ENCODE data around the gene ACSBG1. TPM values are rescaled to one million over a fixed set of nuclear protein-coding genes. Genes with fewer than 3 reads are reported as not detected.
A peak's percentile ranks its signal among the peaks of the same experiment; 100 is the strongest.

The ACSBG1 gene
- total and polyA plus RNA-seq, 2 of the 8 experiments (the other 6 are each of a cell fraction or from before 2014, with no cell fraction given): 5.4 to 7.1 TPM

- Histone ChIP-seq H3K14ac (ENCODE audit: insufficient read length) (no peak overlapping the region), H2AK5ac (ENCODE audit: low read depth, low read length) (no peak overlapping the region), H2BK12ac (ENCODE audit: low read depth, low read length) (peak overlapping the region; percentile 30; the same call in 1 of the 2 replicates), H3K4me1 (replicated peaks in 1 of 4; ENCODE audit: control insufficient read depth in 3 of 4, insufficient read depth in 4 of 4, low read length in 3 of 4) (peaks cover 0 to 8% (median 5%) of the 10 kb centered on the region in 4 experiments; a peak in 6 of 7 replicates), H3K23me2 (ENCODE audit: low read depth, low read length) (no peaks in the 10 kb centered on the region; the same call in 1 of the 2 replicates), H3K36me3 (ENCODE audit: control insufficient read depth in 2 of 4, insufficient read depth in 4 of 4, low read length in 3 of 4) (no peaks in the 10 kb centered on the region), H2BK20ac (ENCODE audit: low read length) (no peak overlapping the region), H2BK120ac (replicated peaks; ENCODE audit: low read depth, low read length) (no peak overlapping the region), H3K56ac (replicated peaks; ENCODE audit: insufficient read length, low read depth, low read length) (no peak overlapping the region), H3K9ac (replicated peaks in 1 of 4; ENCODE audit: extremely low read depth in 1 of 4, low read depth in 3 of 4, low read length in 3 of 4) (no peak overlapping the region), H3K79me1 (ENCODE audit: low read depth, low read length) (no peaks in the 10 kb centered on the region), H3K27me3 (replicated peaks in 1 of 4; ENCODE audit: control insufficient read depth in 3 of 4, extremely low read depth in 1 of 4, insufficient read depth in 3 of 4, low read length in 3 of 4) (no peaks in the 10 kb centered on the region), H2BK5ac (ENCODE audit: low read depth, low read length) (0 out of 2 replicates have a peak overlapping the region, but pooled peaks have one; percentile 56), H3K79me2 (ENCODE audit: control insufficient read depth in 1 of 2, insufficient read depth in 2 of 2, low read length in 2 of 2) (no peaks in the 10 kb centered on the region), H4K91ac (replicated peaks; ENCODE audit: insufficient read length, low read length) (peak overlapping the region; percentile 25), H3K18ac (ENCODE audit: extremely low read depth, low read length) (peak overlapping the region; percentile 87; the same call in 1 of the 2 replicates), H3K4me2 (ENCODE audit: insufficient read depth in 1 of 2, low read depth in 2 of 2, low read length in 2 of 2) (0 out of 4 replicates have a peak overlapping the region, but pooled peaks of 1 of the 2 experiments have one; percentile 3), H4K5ac (ENCODE audit: insufficient read length, low read depth, low read length) (no peak overlapping the region), H4K8ac (ENCODE audit: extremely low read depth, insufficient read depth, low read length) (no peak overlapping the region), H3K27ac (ENCODE audit: low read depth, low read length) (no peak overlapping the region), H3K9me3 (ENCODE audit: insufficient read depth in 2 of 2, low read depth in 1 of 2, low read length in 1 of 2) (no peaks in the 10 kb centered on the region), H2AFZ (ENCODE audit: low read length) (0 out of 2 replicates have a peak overlapping the region, but pooled peaks have one; percentile 84), H4K20me1 (replicated peaks in 1 of 2; ENCODE audit: control insufficient read depth in 1 of 2, insufficient read depth in 2 of 2, low read length in 2 of 2) (no peaks in the 10 kb centered on the region), H3K4me3 (ENCODE audit: extremely low read depth in 1 of 4, insufficient read depth in 2 of 4, low read depth in 3 of 4, low read length in 4 of 4) (no peak overlapping the region; a peak in 1 of 8 replicates), H3K4ac (replicated peaks; ENCODE audit: insufficient read length, low read depth, low read length) (no peak overlapping the region), H3K23ac (ENCODE audit: insufficient read length) (no peak overlapping the region), H2BK15ac (ENCODE audit: low read length) (0 out of 2 replicates have a peak overlapping the region, but pooled peaks have one; percentile 88)
- 82% methylated on average over 6 of the region's 6 CpGs; no CpG with 5 or more reads in 1 of the 2 experiments for WGBS, 2 experiments (ENCODE audit: extremely low coverage in 1 of 2, insufficient coverage in 1 of 2, insufficient read length in 1 of 2, insufficient replicate concordance in 2 of 2, low coverage in 1 of 2, low lambda C conversion rate in 2 of 2, missing lambda C conversion rate in 1 of 2)
- CTCF ChIA-PET (ENCODE audit: partially characterized antibody): interaction anchor here (0.8 to 16.2 kb wide), 27 partner anchors 11 to 665 kb away, joined by 3 to 285 read pairs (median 8); partner anchors contain the start of gene CIB2
- FAIRE-seq (no peak), DNase-seq (ENCODE audit: low read depth in 1 of 2, low spot score in 2 of 2) (no peak)
- POLR2A ChIA-PET (ENCODE audit: partially characterized antibody): no interaction called here
- no peak for TF ChIP-seq GABPA (IDR thresholded peaks at IDR 0.05; ENCODE audit: borderline replicate concordance, insufficient read depth, low read length)
- TF ChIP-seq EGR1 (IDR thresholded peaks at IDR 0.05; ENCODE audit: borderline replicate concordance, low read depth, low read length): no peak
- TF ChIP-seq MAFK (IDR thresholded peaks at IDR 0.05; ENCODE audit: low read depth, low read length): no peak
- TF ChIP-seq RFX5 (IDR thresholded peaks at IDR 0.05; ENCODE audit: borderline replicate concordance, low read depth, low read length): no peak
- TF ChIP-seq CREB1 (IDR thresholded peaks at IDR 0.05): no peak
- no peak for TF ChIP-seq EP300 (IDR thresholded peaks at IDR 0.05; ENCODE audit: borderline replicate concordance in 1 of 2, low read depth in 2 of 2, low read length in 2 of 2)
- no peak for TF ChIP-seq RAD21 (IDR thresholded peaks at IDR 0.05 in 1 of 2, conservative IDR thresholded peaks at IDR 0.05 in 1 of 2; ENCODE audit: low read depth in 2 of 2, low read length in 2 of 2)
- no peak for TF ChIP-seq SUZ12 (IDR thresholded peaks at IDR 0.05; ENCODE audit: low read length)
- no peak for TF ChIP-seq NRF1 (IDR thresholded peaks at IDR 0.05; ENCODE audit: low read depth, low read length)
- no peak for TF ChIP-seq BRCA1 (IDR thresholded peaks at IDR 0.05; ENCODE audit: low read depth, low read length)
- TF ChIP-seq PHF8 (conservative IDR thresholded peaks at IDR 0.05; ENCODE audit: low read depth, low read length): no peak
- no peak for TF ChIP-seq SP2 (IDR thresholded peaks at IDR 0.05; ENCODE audit: low read length)
- no peak for TF ChIP-seq TBP (IDR thresholded peaks at IDR 0.05; ENCODE audit: low read depth, low read length)
- TF ChIP-seq YY1 (IDR thresholded peaks at IDR 0.05; ENCODE audit: low read depth, low read length): no peak
These were observed 8.7 kb upstream of the ACSBG1 start for GRCh38 chr15:78243058-78243457.

Measured in H1 (cell line).